H9 (cell line): ENCODE results near the gene CEBPG. TPM values are rescaled to one million over a fixed set of nuclear protein-coding genes. Genes with fewer than 3 reads are reported as not detected.

ENCODE experiments used
- DNase-seq: peaks from one replicate; pipeline ENCODE4 v3.0.0-alpha.2; 2017
- H2AFZ ChIP-seq: one replicate; pipeline ENCODE4 v1.6.1; 2013; ENCODE audit warnings: mild to moderate bottlenecking, low read length, control low read depth, moderate library complexity
- H2AK5ac ChIP-seq: 2 replicates; pipeline ENCODE4 v1.6.1; 2013; ENCODE audit warnings: low read length, control low read depth, mixed read lengths; ENCODE audit not compliant: insufficient read length
- H2BK120ac ChIP-seq: one replicate; pipeline ENCODE4 v1.6.1; 2013; ENCODE audit warnings: low read depth, mild to moderate bottlenecking, low read length, control low read depth, inconsistent platforms; ENCODE audit not compliant: poor library complexity, severe bottlenecking
- H2BK12ac ChIP-seq: 2 replicates; pipeline ENCODE4 v1.6.1; 2013; ENCODE audit warnings: low read length, control low read depth, mixed read lengths, low read depth; ENCODE audit not compliant: insufficient read length
- H2BK15ac ChIP-seq: 2 replicates; pipeline ENCODE4 v1.6.1; 2013; ENCODE audit warnings: low read depth, low read length, control low read depth
- H2BK20ac ChIP-seq: one replicate; pipeline ENCODE4 v1.6.1; 2013; ENCODE audit warnings: low read depth, mild to moderate bottlenecking, low read length, control low read depth, inconsistent platforms; ENCODE audit not compliant: poor library complexity, severe bottlenecking
- H2BK5ac ChIP-seq: 2 replicates; pipeline ENCODE4 v1.6.1; 2013; ENCODE audit warnings: low read length, control low read depth, mixed read lengths; ENCODE audit not compliant: insufficient read length
- H3K14ac ChIP-seq: 2 replicates; pipeline ENCODE4 v1.6.1; 2013; ENCODE audit warnings: low read length, control low read depth; ENCODE audit not compliant: insufficient read depth
- H3K18ac ChIP-seq: 2 replicates; pipeline ENCODE4 v1.6.1; 2013; ENCODE audit warnings: low read depth, mild to moderate bottlenecking, mixed read lengths, low read length, control low read depth; ENCODE audit not compliant: insufficient read length
- H3K23ac ChIP-seq: 2 replicates; pipeline ENCODE4 v1.6.1; 2013; ENCODE audit warnings: low read length, control low read depth, mixed read lengths, low read depth; ENCODE audit not compliant: insufficient read length
- H3K23me2 ChIP-seq: 2 replicates; pipeline ENCODE4 v1.6.1; 2013; ENCODE audit warnings: low read depth, mild to moderate bottlenecking, mixed read lengths, low read length, control low read depth; ENCODE audit not compliant: insufficient read length, poor library complexity, severe bottlenecking
- H3K27ac ChIP-seq: 2 replicates; pipeline ENCODE4 v1.5.1; 2013; ENCODE audit warnings: low read length, control low read depth, mixed read lengths, low read depth; ENCODE audit not compliant: insufficient read length
- H3K27me3 ChIP-seq: 2 replicates; pipeline ENCODE4 v1.6.1; 2013; ENCODE audit warnings: low read length, control low read depth, inconsistent platforms; ENCODE audit not compliant: insufficient read depth
- H3K4ac ChIP-seq: 2 replicates; pipeline ENCODE4 v1.6.1; 2013; ENCODE audit warnings: low read depth, mild to moderate bottlenecking, control low read depth, inconsistent platforms, low read length, moderate library complexity
- H3K4me1 ChIP-seq: 2 replicates; pipeline ENCODE4 v1.6.1; 2013; ENCODE audit warnings: low read length, control low read depth, inconsistent platforms; ENCODE audit not compliant: insufficient read depth
- H3K4me2 ChIP-seq: 2 replicates; pipeline ENCODE4 v1.6.1; 2013; ENCODE audit warnings: low read length, control low read depth, mixed read lengths; ENCODE audit not compliant: insufficient read length, insufficient read depth
- H3K56ac ChIP-seq: 2 replicates; pipeline ENCODE4 v1.6.1; 2013; ENCODE audit warnings: low read depth, mild to moderate bottlenecking, mixed read lengths, low read length, control low read depth; ENCODE audit not compliant: insufficient read length
- H3K79me1 ChIP-seq: 2 replicates; pipeline ENCODE4 v1.6.1; 2013; ENCODE audit warnings: low read depth, mild to moderate bottlenecking, moderate library complexity, low read length, control low read depth, inconsistent platforms; ENCODE audit not compliant: insufficient read depth, poor library complexity, severe bottlenecking
- H3K79me2 ChIP-seq: 2 replicates; pipeline ENCODE4 v1.6.1; 2013; ENCODE audit warnings: low read length, control low read depth, inconsistent platforms; ENCODE audit not compliant: insufficient read depth
- H3K9ac ChIP-seq: 2 replicates; pipeline ENCODE4 v1.6.1; 2013; ENCODE audit warnings: low read length, control low read depth, mixed read lengths; ENCODE audit not compliant: insufficient read length; ENCODE audit errors: extremely low read depth
- H3K9me3 ChIP-seq: one replicate; pipeline ENCODE4 v1.6.1; 2013; ENCODE audit warnings: low read depth, low read length, inconsistent platforms; ENCODE audit not compliant: control insufficient read depth
- H3T11ph ChIP-seq: one replicate; pipeline ENCODE4 v1.6.1; 2013; ENCODE audit warnings: mild to moderate bottlenecking, low read length, control low read depth, inconsistent platforms
- H4K20me1 ChIP-seq: one replicate; pipeline ENCODE4 v1.6.1; 2013; ENCODE audit not compliant: control insufficient read depth, insufficient read length, insufficient read depth
- H4K5ac ChIP-seq: 2 replicates; pipeline ENCODE4 v1.6.1; 2013; ENCODE audit warnings: low read depth, mild to moderate bottlenecking, mixed read lengths, low read length, control low read depth; ENCODE audit not compliant: insufficient read length
- H4K8ac ChIP-seq: replicated peaks from 2 replicates; pipeline ENCODE4 v1.6.1; 2013; ENCODE audit warnings: low read length, control low read depth, mixed read lengths, low read depth; ENCODE audit not compliant: insufficient read length
- H4K91ac ChIP-seq: 2 replicates; pipeline ENCODE4 v1.6.1; 2013; ENCODE audit warnings: low read depth, mild to moderate bottlenecking, moderate library complexity, mixed read lengths, low read length, control low read depth; ENCODE audit not compliant: insufficient read length
- H3K27ac Mint-ChIP-seq, 3 experiments: 2 replicates in 2 of 3; 3 replicates in 1 of 3; pipeline ENCODE4 v1.8.0; 2020 to 2021; ENCODE audit warnings: mixed read lengths in 3 of 3, mild to moderate bottlenecking in 1 of 3, moderate library complexity in 1 of 3
- H3K27me3 Mint-ChIP-seq: 2 replicates; pipeline ENCODE4 v1.8.0; 2021; ENCODE audit warnings: low read depth, mild to moderate bottlenecking, moderate library complexity, mixed read lengths
- H3K36me3 Mint-ChIP-seq, 3 experiments: 2 replicates in 2 of 3; 3 replicates in 1 of 3; pipeline ENCODE4 v1.8.0; 2020 to 2021; ENCODE audit warnings: low read depth in 3 of 3, mixed read lengths in 3 of 3; ENCODE audit not compliant: insufficient read depth in 1 of 3
- H3K4me1 Mint-ChIP-seq, 2 experiments: 2 replicates each; pipeline ENCODE4 v1.8.0; 2020; ENCODE audit warnings: mixed read lengths in 2 of 2
- H3K4me3 Mint-ChIP-seq, 2 experiments: 2 replicates in 1 of 2; 3 replicates in 1 of 2; pipeline ENCODE4 v1.8.0; 2020 to 2021; ENCODE audit warnings: mild to moderate bottlenecking in 2 of 2, mixed read lengths in 2 of 2, moderate library complexity in 1 of 2
- H3K9me3 Mint-ChIP-seq, 2 experiments: 2 replicates in 1 of 2; 3 replicates in 1 of 2; pipeline ENCODE4 v1.8.0; 2020; ENCODE audit warnings: mild to moderate bottlenecking in 2 of 2, mixed read lengths in 2 of 2, moderate library complexity in 1 of 2
- CTCF ChIP-seq: fragments of 200-600 bp; sonication (generic); conservative IDR thresholded peaks from 3 replicates; pipeline ENCODE4 v1.8.0; 2021; ENCODE audit warnings: antibody characterized with exemption, mild to moderate bottlenecking
- WGBS: extraction: QIAGEN DNeasy Blood & Tissue Kit; methylation state at CpG from one replicate; pipeline ENCODE4 v1.1.7; 2013; ENCODE audit warnings: missing lambda C conversion rate, low lambda C conversion rate, mixed read lengths; ENCODE audit not compliant: insufficient read length; ENCODE audit errors: extremely low coverage; 5-methylcytosine and 5-hydroxymethylcytosine counted together
- total RNA-seq: library from RNA; stranded (reverse); gene quantifications from 2 replicates; pipeline ENCODE4 v1.2.1, GENCODE V29; 2021

Gene CEBPG
- total RNA-seq, 1 experiment from 2014 or later: 33.7 TPM

GRCh38 chr19:33418871-33419787 lies 45.6 kb downstream of the CEBPG start:
- Mint-ChIP-seq H3K27me3 (no peaks in the 10 kb centered on the region), H3K9me3 (no peaks in the 10 kb centered on the region), H3K36me3 (no peaks in the 10 kb centered on the region), H3K27ac (no peak overlapping the region), H3K4me3 (no peak overlapping the region), H3K4me1 (peaks cover 4 to 15% of the 10 kb centered on the region in 2 experiments)
- Histone ChIP-seq H4K91ac (no peak overlapping the region), H3K79me2 (no peaks in the 10 kb centered on the region), H3K27ac (no peak overlapping the region), H3K56ac (no peak overlapping the region), H2BK20ac (no peak overlapping the region), H2AK5ac (no peak overlapping the region), H4K8ac (no peak overlapping the region), H2BK5ac (no peak overlapping the region), H2BK12ac (no peak overlapping the region), H3K4ac (no peak overlapping the region), H3K23ac (no peak overlapping the region), H3K4me1 (no peaks in the 10 kb centered on the region), H3K18ac (no peak overlapping the region), H2BK120ac (no peak overlapping the region), H4K5ac (no peak overlapping the region), H2BK15ac (no peak overlapping the region), H3K9me3 (no peaks in the 10 kb centered on the region), H3T11ph (no peak overlapping the region), H3K4me2 (no peak overlapping the region), H4K20me1 (no peaks in the 10 kb centered on the region), H3K27me3 (no peaks in the 10 kb centered on the region), H2AFZ (no peak overlapping the region), H3K14ac (no peak overlapping the region), H3K23me2 (no peaks in the 10 kb centered on the region), H3K79me1 (no peaks in the 10 kb centered on the region), H3K9ac (no peak overlapping the region)
- DNase-seq: no peak
- no peak for TF ChIP-seq CTCF
- WGBS: no CpG with 5 or more reads among the region's 20 CpGs
